CD14-positive monocyte (primary cell): ENCODE measurements around the gene B4GALT6. TPM values are rescaled to one million over a fixed set of nuclear protein-coding genes. Genes with fewer than 3 reads are reported as not detected.

Experiments used
- DNase-seq, 3 donors: peaks; one replicate each; pipeline ENCODE4 v3.0.0-alpha.2; 2011 to 2022
- H2AFZ ChIP-seq: 2 replicates; pipeline ENCODE4 v1.6.0; 2012; ENCODE audit warnings: mild to moderate bottlenecking, low read depth, low read length, inconsistent platforms; ENCODE audit not compliant: insufficient read depth, poor library complexity, severe bottlenecking
- H3K27ac ChIP-seq, 2 donors: 1 replicate in 1 of 2; 2 replicates in 1 of 2; pipeline ENCODE4 v1.5.1; 2012 to 2013; ENCODE audit warnings: low read length in 2 of 2, control low read depth in 1 of 2, inconsistent platforms in 1 of 2, low read depth in 1 of 2, mild to moderate bottlenecking in 1 of 2
- H3K27me3 ChIP-seq, 2 donors: one replicate each; pipeline versions ENCODE4 v1.6.0 to v1.6.1; 2011 to 2013; ENCODE audit warnings: low read length in 2 of 2; ENCODE audit not compliant: control insufficient read depth in 2 of 2, insufficient read depth in 2 of 2
- H3K36me3 ChIP-seq, 2 donors: replicated peaks in 1 of 2; 1 replicate in 1 of 2; 2 replicates in 1 of 2; pipeline versions ENCODE4 v1.5.1 to v1.6.1; 2012 to 2013; ENCODE audit warnings: low read length in 2 of 2, control low read depth in 1 of 2, inconsistent platforms in 1 of 2, mild to moderate bottlenecking in 1 of 2; ENCODE audit not compliant: insufficient read depth in 2 of 2, control insufficient read depth in 1 of 2
- H3K4me1 ChIP-seq, 2 donors: 1 replicate in 1 of 2; 2 replicates in 1 of 2; pipeline versions ENCODE4 v1.5.1 to v1.6.1; 2012 to 2013; ENCODE audit warnings: low read length in 2 of 2, control low read depth in 1 of 2, inconsistent platforms in 1 of 2, mild to moderate bottlenecking in 1 of 2, moderate library complexity in 1 of 2; ENCODE audit not compliant: insufficient read depth in 2 of 2, control insufficient read depth in 1 of 2
- H3K4me2 ChIP-seq: replicated peaks from 2 replicates; pipeline ENCODE3; 2012; ENCODE audit warnings: low read length, moderate library complexity, mild to moderate bottlenecking; ENCODE audit not compliant: poor library complexity, severe bottlenecking; ENCODE audit errors: extremely low read depth
- H3K4me3 ChIP-seq, 3 experiments: fragments of 200-600 bp in 1 of 3; sonication (generic) in 1 of 3; replicated peaks in 1 of 3; 1 replicate in 2 of 3; 2 replicates in 1 of 3; pipeline ENCODE4 v1.5.1; 2011 to 2013; ENCODE audit warnings: low read length in 3 of 3, mild to moderate bottlenecking in 3 of 3, control low read depth in 2 of 3, low read depth in 2 of 3, inconsistent platforms in 1 of 3, moderate library complexity in 1 of 3
- H3K79me2 ChIP-seq: 2 replicates; pipeline ENCODE4 v1.6.0; 2012; ENCODE audit warnings: mild to moderate bottlenecking, control low read depth, inconsistent platforms, low read length, moderate library complexity; ENCODE audit not compliant: insufficient read depth
- H3K9ac ChIP-seq: 2 replicates; pipeline ENCODE4 v1.6.0; 2017; ENCODE audit warnings: low read length, mild to moderate bottlenecking; ENCODE audit not compliant: insufficient read depth, poor library complexity, severe bottlenecking
- H3K9me3 ChIP-seq, 2 donors: replicated peaks in 1 of 2; 1 replicate in 1 of 2; 2 replicates in 1 of 2; pipeline versions ENCODE4 v1.5.1 to v1.6.1; 2012 to 2013; ENCODE audit warnings: low read length in 2 of 2, control low read depth in 1 of 2; ENCODE audit not compliant: control insufficient read depth in 1 of 2, insufficient read depth in 1 of 2
- H4K20me1 ChIP-seq: 2 replicates; pipeline ENCODE4 v1.6.0; 2012; ENCODE audit warnings: mild to moderate bottlenecking, low read length, control low read depth, moderate library complexity; ENCODE audit not compliant: insufficient read depth
- H3K27ac Mint-ChIP-seq, 7 donors: one replicate each; pipeline ENCODE4 v1.8.0; 2020; ENCODE audit warnings: mild to moderate bottlenecking in 7 of 7, mixed read lengths in 7 of 7, moderate library complexity in 6 of 7, inconsistent platforms in 2 of 7
- H3K27me3 Mint-ChIP-seq, 3 donors: one replicate each; pipeline ENCODE4 v1.8.0; 2021 to 2022; ENCODE audit warnings: low read depth in 3 of 3, mild to moderate bottlenecking in 3 of 3, mixed read lengths in 3 of 3, moderate library complexity in 3 of 3, inconsistent platforms in 1 of 3
- H3K36me3 Mint-ChIP-seq, 2 donors: one replicate each; pipeline ENCODE4 v1.8.0; 2020; ENCODE audit warnings: mixed read lengths in 2 of 2, inconsistent platforms in 1 of 2, mild to moderate bottlenecking in 1 of 2
- H3K4me1 Mint-ChIP-seq: one replicate; pipeline ENCODE4 v1.8.0; 2020; ENCODE audit warnings: mild to moderate bottlenecking, mixed read lengths
- H3K4me3 Mint-ChIP-seq, 2 donors: one replicate each; pipeline ENCODE4 v1.8.0; 2020; ENCODE audit warnings: mild to moderate bottlenecking in 2 of 2, mixed read lengths in 2 of 2, moderate library complexity in 1 of 2
- H3K9me3 Mint-ChIP-seq, 7 donors: one replicate each; pipeline ENCODE4 v1.8.0; 2020 to 2022; ENCODE audit warnings: mixed read lengths in 7 of 7, mild to moderate bottlenecking in 6 of 7, moderate library complexity in 6 of 7, inconsistent platforms in 2 of 7
- WGBS: methylation state at CpG from one replicate; pipeline ENCODE4 v1.1.5; 2013; ENCODE audit warnings: missing lambda C conversion rate; ENCODE audit not compliant: insufficient coverage; 5-methylcytosine and 5-hydroxymethylcytosine counted together
- intact Hi-C, 2 donors: fragments of 100-400 bp; cut with micrococcal nuclease; formaldehyde crosslinking; loops; one replicate each; pipeline versions ENCODE4 v1.15.0 to v1.15.1; 2023
- polyA plus RNA-seq, 3 donors: library from polyadenylated mRNA; depleted of rRNA in 1 of 3; unstranded in 2 of 3; stranded (reverse) in 1 of 3; fragments of 300-500 nt in 2 of 3; fragments of >200 nt in 1 of 3; fragmentation: Illumina TruSeq in 2 of 3; gene quantifications; 1 replicate in 2 of 3; 2 replicates in 1 of 3; pipeline ENCODE4 v1.2.3, GENCODE V29; 2012 to 2021
- TF ChIP-seq, protein P1 (sequence below): fragments of 200-600 bp; IDR thresholded peaks from one replicate; pipeline ENCODE4 v1.8.0; 2022; ENCODE audit warnings: antibody characterized with exemption, mild to moderate bottlenecking

Gene B4GALT6
- polyA plus RNA-seq, 3 donors, result 0.09 to 0.68 (median 0.12) TPM

DNA sequence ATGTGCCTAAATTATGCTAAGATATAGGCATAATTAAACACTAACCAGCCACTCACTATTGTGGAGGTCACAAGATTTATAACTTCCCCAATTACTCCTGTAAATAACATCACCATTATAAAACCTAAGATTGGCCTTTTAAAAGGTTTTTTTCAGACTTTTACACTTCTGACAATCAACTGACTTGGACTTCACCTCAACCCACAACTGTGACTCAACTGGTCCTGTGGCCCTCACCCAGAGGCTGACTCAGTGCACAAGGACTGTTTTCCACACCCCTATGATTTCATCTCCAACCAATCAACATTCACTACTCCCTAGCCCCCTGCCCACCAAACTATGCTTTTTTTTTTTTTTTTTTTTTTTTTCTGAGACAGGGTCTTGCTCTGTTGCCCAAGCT lies 81.1 kb downstream of the B4GALT6 start:
- Histone ChIP-seq H4K20me1 (no peaks in the 10 kb centered on the region), H3K79me2 (no peaks in the 10 kb centered on the region), H3K4me1 (no peaks in the 10 kb centered on the region), H3K4me2 (no peak overlapping the region), H3K4me3 (no peak overlapping the region), H2AFZ (no peak overlapping the region), H3K9ac (no peak overlapping the region), H3K36me3 (no peaks in the 10 kb centered on the region), H3K27me3 (no peaks in the 10 kb centered on the region), H3K9me3 (no peaks in the 10 kb centered on the region), H3K27ac (no peak overlapping the region)
- intact Hi-C loops, result no loop called here
- Mint-ChIP-seq H3K27ac (no peak overlapping the region), H3K4me3 (no peak overlapping the region), H3K27me3 (peaks cover 0 to 3% (median 2%) of the 10 kb centered on the region in 3 donors), H3K36me3 (no peaks in the 10 kb centered on the region), H3K4me1 (no peaks in the 10 kb centered on the region), H3K9me3 (peaks cover 0 to 3% (median 0%) of the 10 kb centered on the region in 7 donors)
- TF ChIP-seq, protein P1, sequence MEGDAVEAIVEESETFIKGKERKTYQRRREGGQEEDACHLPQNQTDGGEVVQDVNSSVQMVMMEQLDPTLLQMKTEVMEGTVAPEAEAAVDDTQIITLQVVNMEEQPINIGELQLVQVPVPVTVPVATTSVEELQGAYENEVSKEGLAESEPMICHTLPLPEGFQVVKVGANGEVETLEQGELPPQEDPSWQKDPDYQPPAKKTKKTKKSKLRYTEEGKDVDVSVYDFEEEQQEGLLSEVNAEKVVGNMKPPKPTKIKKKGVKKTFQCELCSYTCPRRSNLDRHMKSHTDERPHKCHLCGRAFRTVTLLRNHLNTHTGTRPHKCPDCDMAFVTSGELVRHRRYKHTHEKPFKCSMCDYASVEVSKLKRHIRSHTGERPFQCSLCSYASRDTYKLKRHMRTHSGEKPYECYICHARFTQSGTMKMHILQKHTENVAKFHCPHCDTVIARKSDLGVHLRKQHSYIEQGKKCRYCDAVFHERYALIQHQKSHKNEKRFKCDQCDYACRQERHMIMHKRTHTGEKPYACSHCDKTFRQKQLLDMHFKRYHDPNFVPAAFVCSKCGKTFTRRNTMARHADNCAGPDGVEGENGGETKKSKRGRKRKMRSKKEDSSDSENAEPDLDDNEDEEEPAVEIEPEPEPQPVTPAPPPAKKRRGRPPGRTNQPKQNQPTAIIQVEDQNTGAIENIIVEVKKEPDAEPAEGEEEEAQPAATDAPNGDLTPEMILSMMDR, result no peak
- DNase-seq, result no peak

DNA sequence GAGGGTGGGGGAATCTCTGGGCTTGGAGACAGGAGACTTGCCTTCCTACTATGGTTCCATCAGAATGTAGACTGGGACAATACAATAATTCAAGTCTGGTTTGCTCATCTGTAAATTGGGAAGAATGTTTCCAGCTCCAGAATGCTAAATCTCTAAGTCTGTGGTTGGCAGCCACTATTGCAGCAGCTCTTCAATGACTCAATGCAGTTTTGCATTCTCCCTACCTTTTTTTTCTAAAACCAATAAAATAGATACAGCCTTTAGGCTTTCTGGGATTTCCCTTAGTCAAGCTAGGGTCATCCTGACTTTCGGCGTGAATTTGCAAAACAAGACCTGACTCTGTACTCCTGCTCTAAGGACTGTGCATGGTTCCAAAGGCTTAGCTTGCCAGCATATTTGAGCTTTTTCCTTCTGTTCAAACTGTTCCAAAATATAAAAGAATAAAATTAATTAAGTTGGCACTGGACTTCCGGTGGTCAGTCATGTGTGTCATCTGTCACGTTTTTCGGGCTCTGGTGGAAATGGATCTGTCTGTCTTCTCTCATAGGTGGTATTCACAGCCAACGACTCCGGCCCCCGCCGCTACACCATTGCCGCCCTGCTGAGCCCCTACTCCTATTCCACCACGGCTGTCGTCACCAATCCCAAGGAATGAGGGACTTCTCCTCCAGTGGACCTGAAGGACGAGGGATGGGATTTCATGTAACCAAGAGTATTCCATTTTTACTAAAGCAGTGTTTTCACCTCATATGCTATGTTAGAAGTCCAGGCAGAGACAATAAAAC lies 86.2 kb downstream of the B4GALT6 start:
- Histone ChIP-seq H3K9ac (no peak overlapping the region), H3K9me3 (no peaks in the 10 kb centered on the region), H3K36me3 (no peaks in the 10 kb centered on the region), H3K4me2 (no peak overlapping the region), H3K27ac (no peak overlapping the region), H3K27me3 (no peaks in the 10 kb centered on the region), H3K4me1 (no peaks in the 10 kb centered on the region), H2AFZ (no peak overlapping the region), H3K79me2 (no peaks in the 10 kb centered on the region), H4K20me1 (no peaks in the 10 kb centered on the region), H3K4me3 (no peak overlapping the region)
- H3K36me3 Mint-ChIP-seq, result no peaks in the 10 kb centered on the region
- no peak for DNase-seq
- TF ChIP-seq, protein P1, result no peak
- H3K9me3 Mint-ChIP-seq, result peaks cover 0 to 2% (median 0%) of the 10 kb centered on the region in 7 donors
- WGBS, result 95% methylated on average over 9 of the region's 13 CpGs
- H3K4me1 Mint-ChIP-seq, result no peaks in the 10 kb centered on the region
- intact Hi-C loops, result no loop called here
- H3K27ac Mint-ChIP-seq, result no peak overlapping the region
- H3K4me3 Mint-ChIP-seq, result no peak overlapping the region
- H3K27me3 Mint-ChIP-seq, result peaks cover 0 to 2% (median 0%) of the 10 kb centered on the region in 3 donors
